Measurements from ENCODE around the gene RPTOR.

DNA sequence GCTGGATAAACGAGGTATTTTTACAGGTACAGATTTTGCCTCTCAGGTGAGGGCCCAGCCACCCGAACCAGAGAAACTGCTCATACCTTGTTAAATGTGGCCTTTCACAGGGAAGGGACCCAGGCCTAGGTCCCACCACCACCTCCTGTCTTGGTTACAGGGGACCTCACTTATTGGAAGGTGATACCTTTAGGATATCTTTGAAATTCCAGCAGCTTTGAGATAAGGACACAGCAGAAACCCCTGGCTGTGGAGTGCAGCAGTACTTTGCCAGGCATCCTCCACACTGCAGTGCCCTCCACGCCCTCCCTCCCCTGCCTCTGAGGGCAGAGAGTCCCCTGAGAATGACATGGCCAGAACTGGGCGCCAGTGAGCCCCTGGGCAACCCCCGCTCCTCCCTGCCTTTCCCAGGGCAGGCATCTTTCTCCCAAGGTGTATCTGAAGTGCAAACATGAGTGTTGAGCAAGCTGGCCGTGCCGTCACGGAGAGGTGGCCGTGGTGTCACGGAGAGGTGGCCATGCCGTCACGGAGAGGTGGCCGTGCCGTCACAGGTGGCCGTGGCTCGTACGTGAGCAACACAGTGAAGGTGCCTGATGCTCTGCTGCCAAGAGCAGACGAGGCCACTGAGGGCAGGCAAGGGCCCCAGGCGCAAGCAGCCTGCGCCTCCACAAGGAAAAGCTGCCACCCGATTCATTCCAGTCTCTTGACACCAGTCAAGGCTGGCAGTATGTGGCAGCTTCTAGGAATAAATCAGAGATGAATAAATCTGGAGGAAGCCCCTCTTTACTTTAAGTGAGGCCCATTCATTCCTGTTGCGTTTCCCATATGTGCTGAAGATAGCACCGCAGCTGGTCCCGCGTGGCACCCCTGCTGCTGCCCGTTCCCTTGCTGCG lies 312.5 kb downstream of the RPTOR start:
- TF ChIP-seq GATA2 (IDR thresholded peaks at IDR 0.05; ENCODE audit: insufficient read depth, insufficient read length, low read depth, low read length) = no peak
- no peak for TF ChIP-seq POLR2AphosphoS5 (IDR thresholded peaks at IDR 0.05; ENCODE audit: insufficient read depth, low read depth, low read length)
- TF ChIP-seq CTCF (IDR thresholded peaks at IDR 0.05; ENCODE audit: extremely low read depth in 1 of 2, insufficient read depth in 1 of 2, low read depth in 1 of 2, low read length in 2 of 2) = no peak
- TF ChIP-seq POLR2A (IDR thresholded peaks at IDR 0.05; ENCODE audit: low read depth, low read length) = no peak
- TF ChIP-seq MAX (IDR thresholded peaks at IDR 0.05; ENCODE audit: insufficient read depth, insufficient read length) = no peak
- no peak for TF ChIP-seq JUN (IDR thresholded peaks at IDR 0.05; ENCODE audit: borderline replicate concordance, insufficient read depth, insufficient read length, low read depth)
- no peak for TF ChIP-seq MYC (IDR thresholded peaks at IDR 0.05; ENCODE audit: low read depth, low read length)
- TF ChIP-seq EZH2 (IDR thresholded peaks at IDR 0.05; ENCODE audit: borderline replicate concordance, low read depth, low read length, severe bottlenecking) = no peak

Measured in endothelial cell of umbilical vein (primary cell).